Lung (tissue), 12 donors: ENCODE results near the gene ZW10. TPM values are rescaled to one million over a fixed set of nuclear protein-coding genes. Genes with fewer than 3 reads are reported as not detected.
"Not testable (repeated sequence)": the region's sequence is repeated elsewhere in the genome, so short reads cannot be mapped to it uniquely, and the experiment has no call there.

Experiments used
- ATAC-seq: fragments of 200-7000 bp; cut with Tn5 transposase; one replicate; pipeline ENCODE4 v1.9.1; 2020; ENCODE audit warnings: moderate number of reproducible peaks; ENCODE audit not compliant: insufficient read depth, low FRiP score
- DNase-seq, 3 donors: peaks; one replicate each; pipeline ENCODE4 v3.0.0-alpha.2; 2013 to 2017
- H3K27ac ChIP-seq, 2 donors: one replicate each; pipeline ENCODE4 v1.5.1; 2013; ENCODE audit warnings: mild to moderate bottlenecking in 2 of 2, moderate library complexity in 2 of 2, control low read depth in 1 of 2, inconsistent platforms in 1 of 2, low read depth in 1 of 2, low read length in 1 of 2
- H3K27me3 ChIP-seq, 3 donors: one replicate each; pipeline ENCODE4 v1.5.1; 2013; ENCODE audit warnings: low read length in 2 of 3; ENCODE audit not compliant: control insufficient read depth in 3 of 3, insufficient read depth in 3 of 3
- H3K36me3 ChIP-seq, 4 donors: one replicate each; pipeline ENCODE4 v1.5.1; 2013; ENCODE audit warnings: low read length in 4 of 4, mild to moderate bottlenecking in 1 of 4, moderate library complexity in 1 of 4; ENCODE audit not compliant: control insufficient read depth in 4 of 4, insufficient read depth in 4 of 4
- H3K4me1 ChIP-seq, 5 donors: one replicate each; pipeline ENCODE4 v1.5.1; 2013; ENCODE audit warnings: low read length in 5 of 5, mild to moderate bottlenecking in 2 of 5, moderate library complexity in 1 of 5; ENCODE audit not compliant: control insufficient read depth in 5 of 5, insufficient read depth in 5 of 5
- H3K4me3 ChIP-seq: one replicate; pipeline ENCODE4 v1.5.1; 2013; ENCODE audit warnings: mild to moderate bottlenecking, control low read depth, moderate library complexity
- H3K9ac ChIP-seq, 2 donors: one replicate each; pipeline ENCODE4 v1.5.1; 2013; ENCODE audit warnings: low read length in 2 of 2, control low read depth in 1 of 2; ENCODE audit not compliant: insufficient read depth in 1 of 2
- H3K9me3 ChIP-seq, 4 donors: one replicate each; pipeline ENCODE4 v1.5.1; 2013; ENCODE audit warnings: low read length in 3 of 4, mild to moderate bottlenecking in 1 of 4, moderate library complexity in 1 of 4; ENCODE audit not compliant: control insufficient read depth in 4 of 4, insufficient read depth in 3 of 4
- CTCF ChIP-seq: IDR thresholded peaks from 2 replicates; pipeline ENCODE4 v1.5.1; 2012; ENCODE audit warnings: mild to moderate bottlenecking; ENCODE audit errors: control extremely low read depth, extremely low read depth
- WGBS, 2 donors: extraction: QIAGEN DNeasy Blood & Tissue Kit; methylation state at CpG; one replicate each; pipeline ENCODE4 v1.1.7; 2013; 5-methylcytosine and 5-hydroxymethylcytosine counted together
- polyA plus RNA-seq, 2 donors: library from polyadenylated mRNA; stranded (reverse); fragments of 200-250 nt; gene quantifications; one replicate each; pipeline ENCODE4 v1.2.1, GENCODE V29; 2013
- total RNA-seq, 2 donors: library from RNA; depleted of rRNA in 1 of 2; stranded (reverse); fragments of >200 nt in 1 of 2; gene quantifications; one replicate each; pipeline ENCODE4 v1.2.1, GENCODE V29; 2014 to 2021
- donor health status: control.
- donor health status: control.
- donor health status: Bipolar disorder and iron deficiency.
- donor health status: healthy.
- donor health status: DM: yes; HTN: yes; CAD: no.

The ZW10 gene
- total and polyA plus RNA-seq, 4 donors: 3.2 to 18.5 (median 9.7) TPM

- H3K4me3 ChIP-seq: no peak overlapping the region
- TF ChIP-seq CTCF: no peak
- DNase-seq (no peak), ATAC-seq (no peak)
- H3K27ac ChIP-seq: no peak overlapping the region
- peaks cover 0 to 4% (median 0%) of the 10 kb centered on the region in 4 donors for H3K9me3 ChIP-seq
- H3K9ac ChIP-seq: no peak overlapping the region
- H3K36me3 ChIP-seq: peaks cover 0 to 5% (median 1%) of the 10 kb centered on the region in 4 donors
- 91 to 95% methylated on average over 3 of the region's 3 CpGs for WGBS, 2 donors
- no peaks in the 10 kb centered on the region for H3K4me1 ChIP-seq
- H3K27me3 ChIP-seq: no peaks in the 10 kb centered on the region
Measured at GRCh38 chr11:113722934-113723333, 50.6 kb downstream of the ZW10 start.

- no peaks in the 10 kb centered on the region for H3K4me1 ChIP-seq
- no peak overlapping the region for H3K27ac ChIP-seq
- 91 to 96% methylated on average over 4 of the region's 4 CpGs for WGBS, 2 donors
- H3K27me3 ChIP-seq: no peaks in the 10 kb centered on the region
- DNase-seq (no peak), ATAC-seq (no peak)
- peaks cover 0 to 4% (median 0%) of the 10 kb centered on the region in 4 donors for H3K9me3 ChIP-seq
- H3K36me3 ChIP-seq: peaks cover 0 to 5% (median 1%) of the 10 kb centered on the region in 4 donors
- no peak overlapping the region for H3K4me3 ChIP-seq
- no peak for TF ChIP-seq CTCF
- H3K9ac ChIP-seq: no peak overlapping the region
Measured at GRCh38 chr11:113722221-113722620, 51.3 kb downstream of the ZW10 start.

GRCh38 chr11:113721462-113722066, 51.9 kb downstream of the ZW10 start:
- Histone ChIP-seq H3K9me3 (peaks cover 0 to 4% (median 0%) of the 10 kb centered on the region in 4 donors), H3K4me1 (no peaks in the 10 kb centered on the region), H3K9ac (no peak overlapping the region), H3K27ac (no peak overlapping the region), H3K27me3 (no peaks in the 10 kb centered on the region), H3K36me3 (peaks cover 0 to 5% (median 1%) of the 10 kb centered on the region in 4 donors), H3K4me3 (no peak overlapping the region)
- WGBS, 2 donors: 94 to 96% methylated on average over 3 of the region's 3 CpGs
- TF ChIP-seq CTCF: no peak
- DNase-seq: no peak
- ATAC-seq: no peak

- H3K9me3 ChIP-seq, H3K27me3 ChIP-seq, H3K4me3 ChIP-seq, DNase-seq, H3K36me3 ChIP-seq, ATAC-seq, H3K9ac ChIP-seq, H3K4me1 ChIP-seq, H3K27ac ChIP-seq: not testable (repeated sequence)
- 54 to 88% methylated on average over 3 of the region's 3 CpGs for WGBS, 2 donors
Measured at GRCh38 chr11:113720478-113720877, 53.0 kb downstream of the ZW10 start.
